ENCODE results near the gene ETF1.

The ETF1 gene

DNA sequence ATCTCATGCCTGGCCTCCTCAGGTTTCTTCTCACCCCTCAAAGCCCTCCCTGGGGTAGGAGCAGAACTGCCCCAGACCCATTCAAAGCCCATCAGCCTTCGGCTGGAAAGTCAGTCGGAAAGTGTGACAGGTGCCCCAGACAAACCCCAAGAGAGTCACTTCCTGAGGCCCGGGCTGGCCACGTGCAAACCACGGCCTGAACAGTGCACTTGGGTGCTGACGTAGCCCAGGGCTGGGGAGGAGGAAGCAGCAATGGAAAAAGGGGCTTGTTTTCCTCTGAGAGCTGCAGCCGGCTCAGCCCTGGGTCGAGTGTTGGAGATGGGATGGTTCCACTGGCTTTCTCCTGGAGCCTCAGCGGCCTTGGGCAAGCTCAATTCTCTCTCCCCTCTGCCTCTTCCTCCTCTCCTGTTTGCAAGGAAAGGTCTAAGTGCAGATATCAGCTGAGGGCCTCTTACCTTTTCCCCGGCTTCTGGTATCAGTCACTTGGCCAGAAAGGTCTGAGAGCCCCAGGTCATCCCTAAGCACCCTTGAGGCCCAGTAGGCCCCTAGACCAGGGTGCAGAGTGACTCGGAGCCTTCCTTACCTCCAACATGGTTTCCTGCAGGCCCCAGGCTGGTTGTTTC is 83.6 kb downstream of the ETF1 start:
- no peak for DNase-seq

DNA sequence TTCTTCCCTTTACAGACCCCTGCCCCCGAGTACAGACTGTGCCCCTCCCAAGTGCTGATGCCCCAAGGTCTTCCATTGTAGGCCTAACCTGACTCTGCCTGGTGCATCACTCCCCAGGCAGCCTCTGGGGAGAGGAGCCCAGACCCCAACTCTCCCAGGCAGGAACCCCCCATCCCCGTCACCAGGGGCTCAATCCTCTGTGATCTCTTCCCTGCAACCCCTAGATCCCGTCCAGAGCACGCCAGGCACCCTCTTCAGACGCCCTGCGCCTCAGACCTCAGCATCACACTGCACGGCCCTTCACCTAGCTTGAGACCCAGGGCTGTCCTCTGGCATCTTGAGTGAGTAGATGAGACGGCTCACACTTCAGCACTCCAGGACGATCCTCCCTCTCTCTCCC is 84.2 kb downstream of the ETF1 start:
- DNase-seq, result no peak

GRCh38 chr5:138458384-138458783 is 84.7 kb downstream of the ETF1 start:
- DNase-seq, result no peak

GRCh38 chr5:138457531-138458275 is 85.3 kb downstream of the ETF1 start:
- no peak for DNase-seq

Data from NCI-H774 (cell line).